ENCODE results near the gene MEF2B.
"Not testable (repeated sequence)": the region's sequence is repeated elsewhere in the genome, so short reads cannot be mapped to it uniquely, and the experiment has no call there.

Gene MEF2B

DNA sequence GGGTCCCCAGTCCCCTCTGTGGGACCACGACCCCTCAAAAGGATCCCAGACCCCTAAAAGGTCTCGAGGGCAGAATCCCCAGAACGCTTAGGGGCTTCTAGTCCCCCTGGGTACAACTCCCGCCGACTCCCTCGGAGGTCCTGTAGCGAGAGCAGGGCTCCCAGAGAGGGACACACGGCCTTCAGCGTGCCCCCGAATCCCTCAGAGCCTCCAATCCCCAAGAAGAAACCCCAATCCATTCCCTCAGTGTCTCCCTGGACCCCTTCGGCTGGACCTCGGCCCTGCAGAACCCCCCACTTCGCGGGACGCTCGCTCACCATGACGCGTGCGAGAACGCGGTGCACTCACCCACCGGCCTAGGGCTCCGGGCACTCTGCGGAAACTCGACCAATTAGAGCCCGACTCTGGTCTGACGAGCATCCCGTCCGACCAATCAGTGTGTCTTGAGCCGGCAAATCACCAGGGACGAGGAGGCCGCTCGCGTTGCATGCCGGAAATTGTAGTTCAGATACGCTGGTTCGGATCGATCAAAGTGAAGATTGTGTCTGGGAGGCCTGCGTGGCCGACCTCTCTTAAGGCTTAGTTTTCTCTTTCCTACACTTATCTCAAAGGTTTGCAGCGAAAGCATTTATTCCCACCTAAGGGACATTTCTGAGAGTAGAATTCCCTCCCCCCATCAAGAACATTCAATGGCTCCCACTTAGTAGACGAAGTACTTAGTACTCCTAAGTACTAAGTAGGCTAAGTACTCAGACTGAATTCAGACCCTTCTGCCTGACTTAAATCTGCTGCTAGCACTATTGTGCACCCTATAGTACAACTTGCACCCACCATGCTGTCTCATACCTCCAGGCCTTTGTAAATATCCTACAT lies 31.7 kb downstream of the MEF2B start, which contains the start of gene TMEM161A:
Gene TMEM161A (minus strand): TSS at position 370 of the 873 bp plus-strand sequence. CDS start 50 bp downstream, at position 320.
- peak; percentile 98 for DNase-seq (ENCODE audit: low spot score)
- peaks cover 20% of the 10 kb centered on the region for H3K4me1 Mint-ChIP-seq (ENCODE audit: low read depth)
- no peaks in the 10 kb centered on the region for H3K27me3 Mint-ChIP-seq (ENCODE audit: low read depth)
- H3K9me3 Mint-ChIP-seq: no peaks in the 10 kb centered on the region
- H3K27ac Mint-ChIP-seq: peak within 1 kb of the TSS; percentile 94
- peak within 1 kb of the TSS; percentile 94 for H3K4me3 Mint-ChIP-seq
- peaks cover 3% of the 10 kb centered on the region for H3K36me3 Mint-ChIP-seq (ENCODE audit: low read depth)

DNA sequence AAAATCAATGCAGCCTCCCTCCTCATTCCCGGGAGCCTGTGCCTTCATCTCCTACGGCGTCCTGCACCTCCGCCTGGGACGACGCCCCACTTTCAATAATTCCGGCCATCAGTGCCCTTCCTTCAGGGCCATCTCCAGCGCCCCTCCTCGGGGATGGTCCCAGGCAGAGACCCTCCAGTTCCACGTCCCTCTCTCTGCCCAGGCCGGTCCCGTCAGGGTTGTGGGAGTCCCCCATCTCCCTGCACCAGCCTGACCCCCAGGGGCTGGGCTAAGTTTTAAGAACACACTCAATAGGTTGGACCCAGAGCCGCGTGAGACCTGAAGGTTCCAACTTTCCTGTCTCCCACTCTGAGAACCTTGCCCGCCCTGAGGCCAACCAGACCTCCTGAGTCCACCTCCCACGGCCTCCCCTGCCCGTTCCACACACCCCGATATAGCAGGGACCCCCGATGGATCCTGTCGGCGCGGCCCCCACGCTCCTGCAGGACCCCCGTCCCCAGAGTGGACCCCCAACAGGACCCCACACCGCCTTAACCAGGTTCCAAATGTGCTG lies 32.4 kb downstream of the MEF2B start:
- peaks cover 4% of the 10 kb centered on the region for H3K36me3 Mint-ChIP-seq (ENCODE audit: low read depth)
- H3K27me3 Mint-ChIP-seq (ENCODE audit: low read depth): no peaks in the 10 kb centered on the region
- peak overlapping the region; percentile 94 for H3K4me3 Mint-ChIP-seq
- H3K27ac Mint-ChIP-seq: peak overlapping the region; percentile 94
- no peaks in the 10 kb centered on the region for H3K9me3 Mint-ChIP-seq
- no peak for DNase-seq (ENCODE audit: low spot score)
- H3K4me1 Mint-ChIP-seq (ENCODE audit: low read depth): peaks cover 20% of the 10 kb centered on the region

DNA sequence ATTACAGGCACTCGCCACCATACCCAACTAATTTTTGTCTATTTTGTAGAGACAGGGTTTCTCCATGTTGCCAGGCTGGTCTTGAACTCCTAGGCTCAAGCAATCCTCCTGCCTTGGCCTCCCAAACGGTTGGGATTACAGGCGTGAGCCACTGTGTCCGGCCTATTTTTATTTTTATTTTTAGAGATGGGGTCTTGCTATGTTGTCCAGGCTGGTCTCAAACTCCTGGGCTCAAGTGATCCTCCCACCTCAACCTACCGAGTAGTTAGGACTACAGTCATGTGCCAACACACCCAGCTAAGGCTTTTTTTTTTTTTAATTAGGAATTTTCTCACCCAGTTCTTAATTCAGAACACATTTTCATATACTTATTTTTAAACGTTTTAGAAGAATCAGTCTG lies 34.4 kb downstream of the MEF2B start:
- Mint-ChIP-seq H3K36me3 (ENCODE audit: low read depth) (peaks cover 11% of the 10 kb centered on the region), H3K4me1 (ENCODE audit: low read depth) (peaks cover 20% of the 10 kb centered on the region)
- not testable (repeated sequence) for DNase-seq (ENCODE audit: low spot score); H3K27ac Mint-ChIP-seq; H3K9me3 Mint-ChIP-seq; H3K27me3 Mint-ChIP-seq (ENCODE audit: low read depth); H3K4me3 Mint-ChIP-seq

DNA sequence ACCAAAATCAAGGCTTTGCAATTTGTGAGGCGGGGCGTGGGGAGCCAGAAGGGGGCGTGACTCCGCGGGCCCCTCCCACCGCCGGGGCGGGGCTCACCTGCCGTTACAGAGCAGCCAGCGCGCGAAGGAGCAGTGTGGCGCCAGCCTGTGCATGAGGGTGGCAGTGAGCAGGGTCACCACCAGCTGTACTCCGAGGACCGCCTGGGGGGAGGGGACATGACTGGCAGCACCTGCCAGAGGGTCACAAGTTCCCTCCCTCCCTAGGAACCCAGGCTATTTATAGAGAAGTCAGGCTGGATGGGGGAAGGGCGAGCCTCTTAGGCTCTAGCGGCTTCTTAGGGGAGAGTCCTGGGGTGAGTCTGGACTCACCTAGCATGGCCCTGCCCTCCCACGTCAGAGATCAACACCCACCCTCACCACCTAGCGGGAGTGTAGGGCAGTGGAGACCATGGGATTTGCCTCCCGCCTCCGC lies 35.3 kb downstream of the MEF2B start:
- no peaks in the 10 kb centered on the region for H3K27me3 Mint-ChIP-seq (ENCODE audit: low read depth)
- no peak overlapping the region for H3K27ac Mint-ChIP-seq
- H3K4me3 Mint-ChIP-seq: no peak overlapping the region
- H3K9me3 Mint-ChIP-seq: peaks cover 8% of the 10 kb centered on the region
- peaks cover 20% of the 10 kb centered on the region for H3K4me1 Mint-ChIP-seq (ENCODE audit: low read depth)
- DNase-seq (ENCODE audit: low spot score): no peak
- H3K36me3 Mint-ChIP-seq (ENCODE audit: low read depth): peaks cover 14% of the 10 kb centered on the region

DNA sequence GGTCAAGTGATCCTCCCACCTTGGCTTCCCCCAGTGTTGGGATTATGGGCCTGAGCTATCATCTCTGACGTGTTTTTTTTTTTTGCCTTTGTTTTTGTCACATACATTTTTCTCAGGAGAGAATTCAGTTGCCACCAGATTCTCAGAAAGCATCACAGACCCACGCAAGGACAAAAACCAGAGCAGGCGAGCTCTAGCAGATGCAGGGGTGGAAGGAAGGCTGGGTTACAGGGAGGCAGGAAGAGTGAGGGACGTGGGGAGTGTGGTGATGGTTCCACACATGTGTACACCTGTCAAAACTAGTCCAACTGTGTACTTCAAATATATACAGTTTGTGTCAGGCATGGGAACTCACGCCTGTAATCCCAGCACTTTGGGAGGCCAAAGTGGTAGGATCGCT lies 36.1 kb downstream of the MEF2B start:
- H3K36me3 Mint-ChIP-seq (ENCODE audit: low read depth): peaks cover 14% of the 10 kb centered on the region
- H3K27ac Mint-ChIP-seq: no peak overlapping the region
- H3K4me3 Mint-ChIP-seq: no peak overlapping the region
- no peaks in the 10 kb centered on the region for H3K27me3 Mint-ChIP-seq (ENCODE audit: low read depth)
- H3K9me3 Mint-ChIP-seq: peaks cover 8% of the 10 kb centered on the region
- H3K4me1 Mint-ChIP-seq (ENCODE audit: low read depth): peaks cover 16% of the 10 kb centered on the region
- no peak for DNase-seq (ENCODE audit: low spot score)

DNA sequence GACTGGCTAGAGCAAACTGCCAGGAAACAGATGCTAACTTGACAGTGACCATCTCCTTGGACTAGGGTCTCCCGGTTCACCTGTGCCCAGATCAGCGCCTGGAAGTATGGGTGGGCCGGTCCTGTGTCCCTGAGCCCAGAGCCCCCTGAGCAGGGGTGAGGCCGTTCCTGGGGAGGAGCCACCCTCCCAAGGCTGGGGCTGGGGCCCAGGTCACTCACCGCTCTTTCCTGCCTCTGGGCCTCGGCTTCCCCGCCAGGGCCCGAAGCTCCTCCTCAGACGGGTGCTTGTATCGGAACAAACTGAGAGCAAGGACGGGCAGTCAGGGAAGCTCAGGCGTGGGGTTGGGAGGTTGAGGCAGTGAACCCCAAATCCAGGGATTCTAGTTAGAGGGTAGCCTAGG lies 37.2 kb downstream of the MEF2B start:
- Mint-ChIP-seq H3K9me3 (peaks cover 9% of the 10 kb centered on the region), H3K27ac (no peak overlapping the region), H3K36me3 (ENCODE audit: low read depth) (peaks cover 18% of the 10 kb centered on the region), H3K4me1 (ENCODE audit: low read depth) (peaks cover 9% of the 10 kb centered on the region), H3K4me3 (no peak overlapping the region), H3K27me3 (ENCODE audit: low read depth) (no peaks in the 10 kb centered on the region)
- DNase-seq (ENCODE audit: low spot score): no peak

DNA sequence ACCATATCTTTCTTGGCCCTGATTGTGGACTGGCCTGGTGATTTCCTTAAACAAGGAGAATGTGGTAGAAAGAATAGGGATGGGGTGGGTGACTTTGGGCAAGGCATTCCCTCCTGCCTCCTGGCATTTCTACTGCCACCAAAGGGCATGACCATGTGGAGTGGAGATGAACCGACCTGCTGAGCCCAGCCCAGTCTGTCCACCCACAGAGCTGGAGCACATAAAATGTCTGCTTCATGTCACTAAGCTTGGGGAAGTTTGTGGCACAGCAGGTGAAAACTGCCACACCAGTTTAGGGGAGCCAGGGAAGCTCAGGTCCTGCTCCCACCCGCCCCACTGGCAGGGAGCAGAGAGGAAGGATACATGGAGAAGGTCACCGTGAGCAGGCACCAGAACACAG lies 38.1 kb downstream of the MEF2B start:
- no peak overlapping the region for H3K27ac Mint-ChIP-seq
- peaks cover 19% of the 10 kb centered on the region for H3K36me3 Mint-ChIP-seq (ENCODE audit: low read depth)
- peaks cover 11% of the 10 kb centered on the region for H3K9me3 Mint-ChIP-seq
- DNase-seq (ENCODE audit: low spot score): no peak
- H3K4me1 Mint-ChIP-seq (ENCODE audit: low read depth): peaks cover 4% of the 10 kb centered on the region
- no peaks in the 10 kb centered on the region for H3K27me3 Mint-ChIP-seq (ENCODE audit: low read depth)
- H3K4me3 Mint-ChIP-seq: no peak overlapping the region

DNA sequence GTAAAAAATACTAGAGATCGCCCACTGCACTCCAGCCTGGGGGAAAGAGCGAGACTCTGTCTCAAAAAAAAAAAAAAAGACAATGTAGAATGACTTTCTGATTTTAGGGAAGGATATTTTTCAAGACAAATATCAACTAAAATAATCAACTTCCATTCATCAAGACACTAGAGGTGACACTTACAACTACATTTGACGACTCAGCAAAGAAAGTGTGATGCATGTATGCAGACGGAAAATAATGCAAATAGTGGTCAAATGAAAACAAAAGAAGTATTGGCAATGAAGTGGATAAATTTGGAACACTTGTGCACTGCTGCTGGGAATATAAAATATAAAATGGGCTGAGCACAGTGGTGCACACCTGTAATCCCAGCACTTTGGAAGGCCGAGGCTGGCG lies 44.0 kb downstream of the MEF2B start:
- H3K27me3 Mint-ChIP-seq (ENCODE audit: low read depth): no peaks in the 10 kb centered on the region
- peaks cover 11% of the 10 kb centered on the region for H3K9me3 Mint-ChIP-seq
- H3K36me3 Mint-ChIP-seq (ENCODE audit: low read depth): peaks cover 18% of the 10 kb centered on the region
- no peak overlapping the region for H3K4me3 Mint-ChIP-seq
- DNase-seq (ENCODE audit: low spot score): no peak
- no peaks in the 10 kb centered on the region for H3K4me1 Mint-ChIP-seq (ENCODE audit: low read depth)
- H3K27ac Mint-ChIP-seq: no peak overlapping the region

DNA sequence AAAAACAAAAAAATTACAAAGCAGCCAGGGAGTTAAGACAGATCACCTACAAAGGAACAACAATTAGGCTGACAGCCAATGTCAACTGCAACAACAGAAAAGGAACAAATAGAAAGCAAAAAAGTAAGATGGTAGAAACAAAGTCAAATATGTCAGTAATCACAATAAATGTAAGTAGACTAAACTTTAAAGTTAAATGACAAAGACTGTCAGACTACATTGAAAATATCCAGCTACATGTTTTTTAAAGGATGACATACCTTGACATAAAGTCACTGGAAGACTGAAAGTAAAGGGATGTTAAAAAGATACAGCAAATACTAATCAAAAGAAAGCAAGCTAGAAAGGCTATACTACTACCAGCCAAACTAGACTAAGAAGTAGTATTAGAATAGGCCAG lies 46.7 kb downstream of the MEF2B start:
- H3K4me3 Mint-ChIP-seq: no peak overlapping the region
- no peak for DNase-seq (ENCODE audit: low spot score)
- no peaks in the 10 kb centered on the region for H3K27me3 Mint-ChIP-seq (ENCODE audit: low read depth)
- H3K27ac Mint-ChIP-seq: no peak overlapping the region
- peaks cover 14% of the 10 kb centered on the region for H3K36me3 Mint-ChIP-seq (ENCODE audit: low read depth)
- peaks cover 11% of the 10 kb centered on the region for H3K9me3 Mint-ChIP-seq
- H3K4me1 Mint-ChIP-seq (ENCODE audit: low read depth): no peaks in the 10 kb centered on the region

DNA sequence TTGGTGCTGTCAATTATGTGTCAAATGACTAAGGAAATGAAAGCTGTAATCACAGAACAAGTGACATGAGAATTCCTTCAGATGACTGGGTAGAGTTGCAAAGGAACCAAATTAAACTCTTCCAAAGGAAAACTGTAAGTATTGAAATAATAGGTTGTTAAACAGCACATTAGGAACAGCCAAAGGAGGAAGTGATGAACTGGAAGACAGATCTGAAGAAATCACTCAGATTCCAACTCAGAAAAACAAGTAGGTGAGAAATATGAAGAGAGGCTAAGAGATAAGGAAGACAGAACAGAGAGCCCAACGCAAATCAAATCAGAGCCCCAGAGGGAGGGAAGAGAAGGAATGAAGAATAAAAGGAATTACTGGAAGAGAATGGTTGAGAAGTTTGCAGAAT lies 47.2 kb downstream of the MEF2B start:
- no peak overlapping the region for H3K27ac Mint-ChIP-seq
- peaks cover 13% of the 10 kb centered on the region for H3K36me3 Mint-ChIP-seq (ENCODE audit: low read depth)
- H3K4me3 Mint-ChIP-seq: no peak overlapping the region
- H3K4me1 Mint-ChIP-seq (ENCODE audit: low read depth): no peaks in the 10 kb centered on the region
- peaks cover 10% of the 10 kb centered on the region for H3K9me3 Mint-ChIP-seq
- no peaks in the 10 kb centered on the region for H3K27me3 Mint-ChIP-seq (ENCODE audit: low read depth)
- no peak for DNase-seq (ENCODE audit: low spot score)

DNA sequence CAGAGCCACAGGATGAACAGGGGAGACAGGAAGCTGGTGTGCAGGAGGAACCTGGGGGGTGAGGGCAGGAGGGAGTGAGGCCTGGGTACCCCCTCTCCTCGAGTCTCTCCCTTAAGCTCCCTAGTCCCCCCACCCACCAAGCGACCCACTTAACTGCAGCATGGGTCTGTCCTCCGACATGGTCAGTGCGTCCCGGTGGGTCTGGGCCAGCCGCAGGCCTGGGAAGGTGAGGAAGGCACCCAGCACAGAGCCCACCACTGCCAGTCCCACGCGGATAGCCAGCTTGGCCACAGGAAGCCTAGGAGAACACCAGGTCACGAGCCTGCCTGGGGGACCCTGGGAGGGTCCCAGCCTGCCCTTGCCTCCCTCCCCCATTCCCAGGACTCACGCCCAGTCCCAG lies 48.7 kb downstream of the MEF2B start:
- Mint-ChIP-seq H3K4me3 (no peak overlapping the region), H3K27ac (no peak overlapping the region), H3K4me1 (ENCODE audit: low read depth) (no peaks in the 10 kb centered on the region), H3K27me3 (ENCODE audit: low read depth) (no peaks in the 10 kb centered on the region), H3K9me3 (peaks cover 8% of the 10 kb centered on the region), H3K36me3 (ENCODE audit: low read depth) (peaks cover 12% of the 10 kb centered on the region)
- DNase-seq (ENCODE audit: low spot score): no peak

DNA sequence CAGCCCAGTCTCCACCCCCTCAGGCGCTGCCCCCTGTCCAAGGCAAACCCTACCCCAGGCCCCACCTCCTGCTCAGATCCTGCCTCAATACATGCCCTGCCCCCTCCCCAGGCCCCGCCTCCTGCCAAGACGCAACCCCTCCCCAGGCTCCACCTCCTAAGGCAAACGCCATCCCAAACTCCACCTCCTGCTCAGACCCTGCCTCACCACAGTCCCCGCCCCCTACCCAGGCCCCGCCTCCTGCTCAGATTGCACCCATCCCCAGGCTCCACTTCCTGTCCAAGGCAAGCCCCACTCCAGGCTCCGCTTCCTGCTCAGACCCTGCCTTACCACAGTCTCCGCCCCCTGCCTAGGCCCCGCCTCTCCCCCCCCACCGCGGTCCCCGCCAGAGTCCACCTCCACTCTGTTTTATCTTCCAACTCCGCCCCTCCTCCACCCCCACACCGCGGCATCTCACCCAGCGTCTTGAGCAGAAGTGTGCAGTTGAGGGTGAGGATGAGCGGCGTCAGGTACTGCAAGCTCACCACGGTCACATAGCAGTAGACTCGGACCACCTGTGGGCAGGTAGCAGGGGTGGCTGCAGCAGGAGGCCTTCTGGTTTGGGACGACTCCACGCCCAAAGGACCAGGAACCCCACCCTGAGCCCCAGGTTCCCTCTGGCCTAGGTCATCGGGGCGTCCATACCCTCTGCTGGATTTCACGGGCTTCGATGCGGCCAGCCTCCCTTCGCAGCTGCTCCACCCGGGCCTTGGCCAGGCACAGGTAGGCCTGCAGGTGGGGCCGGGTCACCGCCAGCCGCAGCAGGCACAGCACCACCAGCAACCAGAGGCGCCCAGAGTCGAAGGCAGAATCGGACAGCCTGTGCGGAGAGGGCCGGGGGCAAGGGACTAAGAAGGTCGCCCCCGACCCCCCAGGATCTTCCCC lies 49.5 kb downstream of the MEF2B start:
- Mint-ChIP-seq H3K27me3 (ENCODE audit: low read depth) (no peaks in the 10 kb centered on the region), H3K4me3 (no peak overlapping the region), H3K9me3 (peaks cover 8% of the 10 kb centered on the region), H3K4me1 (ENCODE audit: low read depth) (no peaks in the 10 kb centered on the region), H3K27ac (no peak overlapping the region), H3K36me3 (ENCODE audit: low read depth) (peaks cover 12% of the 10 kb centered on the region)
- DNase-seq (ENCODE audit: low spot score): no peak

DNA sequence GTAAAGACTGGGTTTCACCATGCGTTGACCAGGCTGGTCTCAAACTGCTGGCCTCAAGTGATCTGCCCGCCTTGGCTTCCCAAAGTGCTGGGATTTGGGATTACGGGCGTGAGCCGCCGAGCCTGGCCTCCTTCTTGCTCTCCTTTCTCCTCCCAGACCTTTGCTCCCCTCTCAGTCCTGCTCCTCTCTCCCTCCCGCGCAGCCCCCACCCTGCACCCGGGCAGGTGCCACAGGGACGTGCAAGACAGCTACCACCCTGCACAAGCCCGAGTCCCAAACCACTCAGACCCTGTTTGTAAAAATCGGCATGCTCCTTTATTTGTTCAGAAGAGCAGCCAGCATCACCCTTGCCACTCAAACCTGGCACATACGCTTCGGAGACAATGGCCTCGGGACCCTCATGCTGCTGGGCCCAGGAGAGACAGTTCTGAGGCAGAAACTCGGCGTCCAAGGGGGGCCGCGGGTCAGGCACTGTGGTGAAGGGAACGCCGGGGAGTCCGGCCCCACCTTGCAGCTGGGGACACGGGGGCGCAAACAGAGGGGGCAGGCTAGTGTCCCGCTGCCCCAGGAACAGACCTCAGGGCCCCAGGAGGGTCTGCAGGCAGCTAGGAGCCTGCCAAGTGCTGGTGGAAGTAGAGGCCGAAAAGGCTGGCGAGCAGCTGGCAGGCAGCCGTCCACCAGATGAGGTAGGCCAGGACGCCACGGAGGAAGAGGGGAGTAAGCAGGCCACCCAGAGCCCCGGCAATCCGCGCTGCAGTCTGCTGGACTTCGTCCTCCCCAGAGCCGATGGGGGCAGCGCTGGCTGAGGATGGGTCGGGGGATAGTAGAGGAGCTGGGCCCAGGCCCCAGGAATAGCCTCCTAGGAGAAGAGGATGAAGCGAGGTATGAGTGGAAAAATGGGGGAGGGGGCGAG lies 50.5 kb downstream of the MEF2B start:
- no peak overlapping the region for H3K27ac Mint-ChIP-seq
- DNase-seq (ENCODE audit: low spot score): no peak
- H3K36me3 Mint-ChIP-seq (ENCODE audit: low read depth): peaks cover 12% of the 10 kb centered on the region
- H3K4me1 Mint-ChIP-seq (ENCODE audit: low read depth): no peaks in the 10 kb centered on the region
- peaks cover 8% of the 10 kb centered on the region for H3K9me3 Mint-ChIP-seq
- H3K27me3 Mint-ChIP-seq (ENCODE audit: low read depth): no peaks in the 10 kb centered on the region
- H3K4me3 Mint-ChIP-seq: no peak overlapping the region

All from T-helper 2 cell treated with Interferon-gamma antibody and Interleukin-4, amounts not matched to agents 5 μg/mL and 100 μg/mL, for 36 hours (primary cell).